GM10248 (cell line): ENCODE results near the gene SIGMAR1.

Experiments
- CTCF ChIA-PET: fragments of 300-600 bp; sonication (Branson Sonifier 250); formaldehyde crosslinking; extraction: SDS; loops from one replicate; lab custom pipeline; 2021; ENCODE audit warnings: antibody characterized with exemption; lab: Yijun Ruan, JAX
- POLR2A ChIA-PET: fragments of 350-650 bp; sonication (Branson Sonifier 250); formaldehyde crosslinking; extraction: SDS; loops from one replicate; lab custom pipeline; 2020; ENCODE audit warnings: antibody characterized with exemption; lab: Yijun Ruan, JAX
- DNase-seq: peaks from one replicate; pipeline ENCODE4 v3.0.0; 2012; ENCODE audit errors: extremely low spot score
- TF ChIP-seq, protein P1 (sequence below): IDR thresholded peaks from 2 replicates; pipeline ENCODE4 v1.5.1; 2012; ENCODE audit warnings: mild to moderate bottlenecking, low read depth; ENCODE audit errors: extremely low read depth, missing control alignments, control extremely low read depth

The SIGMAR1 gene

GRCh38 chr9:34623374-34624235, 14.0 kb downstream of the SIGMAR1 start:
- ChIA-PET CTCF (interaction anchor here (1.0 to 4.9 kb wide), 5 partner anchors 10 to 220 kb away, joined by 3 to 100 read pairs (median 4); partner anchors contain the start of gene SIGMAR1), POLR2A (no interaction called here)
- TF ChIP-seq, protein P1, sequence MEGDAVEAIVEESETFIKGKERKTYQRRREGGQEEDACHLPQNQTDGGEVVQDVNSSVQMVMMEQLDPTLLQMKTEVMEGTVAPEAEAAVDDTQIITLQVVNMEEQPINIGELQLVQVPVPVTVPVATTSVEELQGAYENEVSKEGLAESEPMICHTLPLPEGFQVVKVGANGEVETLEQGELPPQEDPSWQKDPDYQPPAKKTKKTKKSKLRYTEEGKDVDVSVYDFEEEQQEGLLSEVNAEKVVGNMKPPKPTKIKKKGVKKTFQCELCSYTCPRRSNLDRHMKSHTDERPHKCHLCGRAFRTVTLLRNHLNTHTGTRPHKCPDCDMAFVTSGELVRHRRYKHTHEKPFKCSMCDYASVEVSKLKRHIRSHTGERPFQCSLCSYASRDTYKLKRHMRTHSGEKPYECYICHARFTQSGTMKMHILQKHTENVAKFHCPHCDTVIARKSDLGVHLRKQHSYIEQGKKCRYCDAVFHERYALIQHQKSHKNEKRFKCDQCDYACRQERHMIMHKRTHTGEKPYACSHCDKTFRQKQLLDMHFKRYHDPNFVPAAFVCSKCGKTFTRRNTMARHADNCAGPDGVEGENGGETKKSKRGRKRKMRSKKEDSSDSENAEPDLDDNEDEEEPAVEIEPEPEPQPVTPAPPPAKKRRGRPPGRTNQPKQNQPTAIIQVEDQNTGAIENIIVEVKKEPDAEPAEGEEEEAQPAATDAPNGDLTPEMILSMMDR, result no peak
- no peak for DNase-seq

GRCh38 chr9:34620061-34620994, 17.3 kb downstream of the SIGMAR1 start, which contains the start of gene DCTN3:
TSS of gene DCTN3 (minus strand) at chr9:34620495. CDS start at chr9:34620464, 31 bp downstream.
- TF ChIP-seq, protein P1, result no peak
- ChIA-PET POLR2A (interaction anchor here (0.5 to 1.4 kb wide), 2 partner anchors 14 to 1330 kb away, joined by 3 to 4 read pairs; partner anchors contain the start of gene NFX1), CTCF (interaction anchor here (1.0 to 4.9 kb wide), 13 partner anchors 8 to 241 kb away, joined by 3 to 100 read pairs (median 4); partner anchors contain the start of genes ARID3C, GALT, RPP25L and SIGMAR1)
- peak; percentile 97 for DNase-seq

DNA sequence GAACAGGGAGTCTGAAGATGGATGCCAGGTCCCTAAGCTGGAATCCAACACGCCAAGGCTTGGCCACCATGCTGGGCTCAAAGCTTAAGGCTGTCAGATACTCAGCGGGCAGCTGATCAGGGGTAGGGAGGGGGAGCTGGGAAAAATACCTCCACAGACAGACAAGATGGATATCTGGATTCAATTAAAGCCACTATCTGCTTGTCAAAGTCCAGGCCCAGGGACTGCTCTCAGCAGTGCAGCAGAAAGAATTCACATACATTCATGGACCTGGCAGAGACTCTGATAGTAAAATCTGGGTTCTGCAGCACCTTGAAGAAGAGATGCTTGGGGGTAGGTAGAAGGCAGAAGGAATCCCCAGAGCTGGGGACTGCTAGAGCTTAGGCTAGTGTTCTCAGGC, 22.5 kb downstream of the SIGMAR1 start:
- TF ChIP-seq, protein P1, result no peak
- DNase-seq, result no peak
- ChIA-PET POLR2A (no interaction called here), CTCF (interaction anchor here (1.2 to 17.0 kb wide), 8 partner anchors 9 to 211 kb away, joined by 3 to 328 read pairs (median 10); partner anchors contain the start of genes ARID3C, GALT and SIGMAR1)

DNA sequence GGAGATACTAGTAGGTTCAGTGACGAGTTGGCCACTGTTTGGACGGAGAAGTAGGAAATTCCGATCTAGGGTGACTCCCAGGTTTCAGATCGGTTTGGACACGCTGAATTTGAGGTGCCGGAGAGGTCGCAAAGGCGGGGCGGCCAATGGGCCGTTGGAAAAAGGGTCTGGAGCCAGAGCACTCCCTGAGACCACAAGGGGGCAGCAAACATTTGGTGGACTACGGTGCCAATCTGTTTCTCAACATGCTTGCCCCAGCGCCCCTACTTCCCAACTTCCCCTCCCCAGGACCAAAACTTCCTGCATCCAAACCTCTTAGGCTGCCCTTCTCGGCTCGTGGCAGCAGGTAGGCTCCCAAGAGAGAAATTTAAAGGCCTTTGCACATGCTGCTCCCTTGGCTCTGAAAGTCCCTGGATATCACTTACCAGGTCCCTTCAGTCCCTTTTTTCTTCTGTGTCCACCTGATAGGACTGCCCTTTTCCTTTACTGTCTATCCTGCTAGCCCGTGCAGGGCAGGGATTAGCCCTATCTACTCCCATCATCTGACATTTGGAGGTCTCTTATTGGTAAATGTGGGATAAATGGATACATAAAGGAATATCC, 24.7 kb downstream of the SIGMAR1 start:
- ChIA-PET POLR2A (no interaction called here), CTCF (interaction anchor here (0.9 to 17.0 kb wide), 18 partner anchors 7 to 287 kb away, joined by 3 to 328 read pairs (median 8); partner anchors contain the start of genes ARID3C, DCTN3, GALT and SIGMAR1)
- peak; percentile 81 for DNase-seq
- TF ChIP-seq, protein P1, result peak; percentile 84

DNA sequence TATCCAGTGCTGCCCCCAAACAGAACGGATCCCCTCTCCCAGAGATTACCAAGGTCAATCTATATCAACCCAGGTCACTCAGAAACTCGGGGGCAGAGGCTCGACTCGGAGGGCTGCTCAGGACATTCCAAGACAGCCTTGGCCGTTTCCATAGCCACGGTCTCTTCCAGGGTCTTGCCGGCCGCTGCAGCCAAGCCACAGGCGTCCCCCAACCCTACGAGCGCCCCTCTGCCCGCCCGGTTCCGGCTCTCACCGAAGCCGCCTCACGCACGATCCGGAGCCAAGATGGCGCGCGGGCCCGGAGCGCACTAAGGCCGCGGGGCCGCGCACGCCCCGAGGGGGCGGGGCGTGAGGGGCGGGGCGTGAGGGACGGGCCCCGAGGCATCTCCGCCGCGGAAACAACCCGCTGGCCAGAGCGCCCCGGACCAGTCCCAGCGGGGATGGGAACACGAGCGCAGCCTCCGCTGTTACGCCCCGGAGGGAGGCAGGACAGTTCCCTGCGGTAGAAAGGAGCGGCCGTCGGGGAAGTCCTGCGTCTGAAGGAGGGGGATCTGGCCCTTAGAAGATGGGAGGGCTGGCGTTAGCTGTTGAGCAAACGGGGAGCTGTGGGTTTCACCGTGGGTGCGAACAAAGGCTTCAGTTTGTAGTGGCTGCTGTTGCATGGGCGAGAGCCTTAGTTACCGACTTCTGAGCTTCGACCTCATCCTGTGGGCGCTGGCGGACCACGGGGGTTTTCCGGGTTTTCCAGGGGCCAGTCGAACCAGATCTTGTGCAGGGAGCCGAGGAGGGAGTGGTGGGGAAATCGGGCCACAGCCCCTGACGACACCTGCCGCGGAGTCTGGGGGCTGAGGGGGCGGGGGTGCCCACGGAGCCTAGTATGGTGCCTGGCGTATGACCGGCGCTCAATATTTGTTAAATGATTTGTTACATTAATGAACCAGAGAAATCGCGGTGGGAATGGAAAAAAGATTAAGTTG, 25.5 kb downstream of the SIGMAR1 start, which contains the start of gene RPP25L:
Gene RPP25L (minus strand): TSS at position 287 of the 977 bp plus-strand sequence. CDS start 801 bp downstream, outside the sequence.
- POLR2A ChIA-PET, result no interaction called here
- peak; percentile 96 for DNase-seq
- TF ChIP-seq, protein P1, result no peak
- CTCF ChIA-PET, result interaction anchor here (0.8 to 17.0 kb wide), 13 partner anchors 8 to 288 kb away, joined by 3 to 328 read pairs (median 5); partner anchors contain the start of genes ARID3C, DCTN3, GALT and SIGMAR1
